ENCODE measurements around the gene GLP2R. TPM values are rescaled to one million over a fixed set of nuclear protein-coding genes. Genes with fewer than 3 reads are reported as not detected.

The GLP2R gene
- total and polyA plus RNA-seq, 2 of the 8 experiments (the other 6 are each of a cell fraction or from before 2014, with no cell fraction given) = not detected

GRCh38 chr17:9924735-9925191 lies 99.0 kb downstream of the GLP2R start:
- no peaks in the 10 kb centered on the region for H3K9me3 ChIP-seq (ENCODE audit: insufficient read depth in 2 of 2, low read depth in 1 of 2, low read length in 1 of 2)
- POLR2A ChIA-PET (ENCODE audit: partially characterized antibody) = interaction anchor here (1.2 kb wide), 1 partner anchor 34 kb away, joined by 3 read pairs; no protein-coding TSS in a partner anchor
- no peak overlapping the region for H4K5ac ChIP-seq (ENCODE audit: insufficient read length, low read depth, low read length)
- H3K27me3 ChIP-seq (replicated peaks in 1 of 4; ENCODE audit: control insufficient read depth in 3 of 4, extremely low read depth in 1 of 4, insufficient read depth in 3 of 4, low read length in 3 of 4) = no peaks in the 10 kb centered on the region
- H3K4ac ChIP-seq (replicated peaks; ENCODE audit: insufficient read length, low read depth, low read length) = no peak overlapping the region
- H2BK5ac ChIP-seq (ENCODE audit: low read depth, low read length) = no peak overlapping the region
- H3K23me2 ChIP-seq (ENCODE audit: low read depth, low read length) = no peaks in the 10 kb centered on the region
- no peaks in the 10 kb centered on the region for H3K36me3 ChIP-seq (ENCODE audit: control insufficient read depth in 2 of 4, insufficient read depth in 4 of 4, low read length in 3 of 4)
- DNase-seq (ENCODE audit: low read depth in 1 of 2, low spot score in 2 of 2) (no peak), FAIRE-seq (peak; percentile 99)
- H2BK12ac ChIP-seq (ENCODE audit: low read depth, low read length) = no peak overlapping the region
- H3K56ac ChIP-seq (replicated peaks; ENCODE audit: insufficient read length, low read depth, low read length) = no peak overlapping the region
- H3K4me1 ChIP-seq (replicated peaks in 1 of 4; ENCODE audit: control insufficient read depth in 3 of 4, insufficient read depth in 4 of 4, low read length in 3 of 4) = peaks cover 0 to 4% (median 0%) of the 10 kb centered on the region in 4 experiments; a peak in 1 of 7 replicates
- no peak overlapping the region for H3K18ac ChIP-seq (ENCODE audit: extremely low read depth, low read length)
- no peak overlapping the region for H2BK20ac ChIP-seq (ENCODE audit: low read length)
- no peak overlapping the region for H2BK15ac ChIP-seq (ENCODE audit: low read length)
- H3K9ac ChIP-seq (replicated peaks in 1 of 4; ENCODE audit: extremely low read depth in 1 of 4, low read depth in 3 of 4, low read length in 3 of 4) = no peak overlapping the region
- H4K8ac ChIP-seq (ENCODE audit: extremely low read depth, insufficient read depth, low read length) = peak overlapping the region; percentile 47; the same call in 1 of the 2 replicates
- no peaks in the 10 kb centered on the region for H4K20me1 ChIP-seq (replicated peaks in 1 of 2; ENCODE audit: control insufficient read depth in 1 of 2, insufficient read depth in 2 of 2, low read length in 2 of 2)
- H3K79me1 ChIP-seq (ENCODE audit: low read depth, low read length) = no peaks in the 10 kb centered on the region
- TF ChIP-seq, protein P1, sequence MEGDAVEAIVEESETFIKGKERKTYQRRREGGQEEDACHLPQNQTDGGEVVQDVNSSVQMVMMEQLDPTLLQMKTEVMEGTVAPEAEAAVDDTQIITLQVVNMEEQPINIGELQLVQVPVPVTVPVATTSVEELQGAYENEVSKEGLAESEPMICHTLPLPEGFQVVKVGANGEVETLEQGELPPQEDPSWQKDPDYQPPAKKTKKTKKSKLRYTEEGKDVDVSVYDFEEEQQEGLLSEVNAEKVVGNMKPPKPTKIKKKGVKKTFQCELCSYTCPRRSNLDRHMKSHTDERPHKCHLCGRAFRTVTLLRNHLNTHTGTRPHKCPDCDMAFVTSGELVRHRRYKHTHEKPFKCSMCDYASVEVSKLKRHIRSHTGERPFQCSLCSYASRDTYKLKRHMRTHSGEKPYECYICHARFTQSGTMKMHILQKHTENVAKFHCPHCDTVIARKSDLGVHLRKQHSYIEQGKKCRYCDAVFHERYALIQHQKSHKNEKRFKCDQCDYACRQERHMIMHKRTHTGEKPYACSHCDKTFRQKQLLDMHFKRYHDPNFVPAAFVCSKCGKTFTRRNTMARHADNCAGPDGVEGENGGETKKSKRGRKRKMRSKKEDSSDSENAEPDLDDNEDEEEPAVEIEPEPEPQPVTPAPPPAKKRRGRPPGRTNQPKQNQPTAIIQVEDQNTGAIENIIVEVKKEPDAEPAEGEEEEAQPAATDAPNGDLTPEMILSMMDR (IDR thresholded peaks at IDR 0.05; ENCODE audit: control extremely low read depth in 1 of 3, insufficient read depth in 1 of 3, low read depth in 1 of 3, low read length in 3 of 3) = peak in 2 of 3 experiments; percentile 79 to 84; a peak in 3 of 4 replicates
- TF ChIP-seq RAD21 (IDR thresholded peaks at IDR 0.05 in 1 of 2, conservative IDR thresholded peaks at IDR 0.05 in 1 of 2; ENCODE audit: low read depth in 2 of 2, low read length in 2 of 2) (peak; percentile 93 to 96), SIRT6 (IDR thresholded peaks at IDR 0.05; ENCODE audit: low read length) (no peak)
- no peak overlapping the region for H2AK5ac ChIP-seq (ENCODE audit: low read depth, low read length)
- H3K14ac ChIP-seq (ENCODE audit: insufficient read length) = no peak overlapping the region
- no peak overlapping the region for H3K4me3 ChIP-seq (ENCODE audit: extremely low read depth in 1 of 4, insufficient read depth in 2 of 4, low read depth in 3 of 4, low read length in 4 of 4)
- WGBS, 2 experiments (ENCODE audit: extremely low coverage in 1 of 2, insufficient coverage in 1 of 2, insufficient read length in 1 of 2, insufficient replicate concordance in 2 of 2, low coverage in 1 of 2, low lambda C conversion rate in 2 of 2, missing lambda C conversion rate in 1 of 2) = 62% methylated on average over 6 of the region's 6 CpGs; no CpG with 5 or more reads in 1 of the 2 experiments
- H2BK120ac ChIP-seq (replicated peaks; ENCODE audit: low read depth, low read length) = no peak overlapping the region
- H2AFZ ChIP-seq (ENCODE audit: low read length) = no peak overlapping the region
- no peaks in the 10 kb centered on the region for H3K79me2 ChIP-seq (ENCODE audit: control insufficient read depth in 1 of 2, insufficient read depth in 2 of 2, low read length in 2 of 2)
- H4K91ac ChIP-seq (replicated peaks; ENCODE audit: insufficient read length, low read length) = no peak overlapping the region
- CTCF ChIA-PET (ENCODE audit: partially characterized antibody) = interaction anchor here (0.6 to 8.4 kb wide), 28 partner anchors 10 to 692 kb away, joined by 3 to 130 read pairs (median 4); partner anchors contain the start of gene RCVRN
- no peak overlapping the region for H3K27ac ChIP-seq (ENCODE audit: low read depth, low read length)
- H3K23ac ChIP-seq (ENCODE audit: insufficient read length) = no peak overlapping the region
- no peak overlapping the region for H3K4me2 ChIP-seq (ENCODE audit: insufficient read depth in 1 of 2, low read depth in 2 of 2, low read length in 2 of 2)

All from H1 (cell line).